ENCODE measurements around the gene BRMS1.
A peak's percentile ranks its signal among the peaks of the same experiment; 100 is the strongest.

BRMS1 gene

GRCh38 chr11:66291706-66292542 lies 53.0 kb downstream of the BRMS1 start, which contains the start of gene TMEM151A:
Gene TMEM151A, plus strand, starts transcription at chr11:66291894. Its CDS starts 120 bp downstream, at chr11:66292014.
- no peak for DNase-seq (ENCODE audit: low spot score)
- TF ChIP-seq, protein P1, sequence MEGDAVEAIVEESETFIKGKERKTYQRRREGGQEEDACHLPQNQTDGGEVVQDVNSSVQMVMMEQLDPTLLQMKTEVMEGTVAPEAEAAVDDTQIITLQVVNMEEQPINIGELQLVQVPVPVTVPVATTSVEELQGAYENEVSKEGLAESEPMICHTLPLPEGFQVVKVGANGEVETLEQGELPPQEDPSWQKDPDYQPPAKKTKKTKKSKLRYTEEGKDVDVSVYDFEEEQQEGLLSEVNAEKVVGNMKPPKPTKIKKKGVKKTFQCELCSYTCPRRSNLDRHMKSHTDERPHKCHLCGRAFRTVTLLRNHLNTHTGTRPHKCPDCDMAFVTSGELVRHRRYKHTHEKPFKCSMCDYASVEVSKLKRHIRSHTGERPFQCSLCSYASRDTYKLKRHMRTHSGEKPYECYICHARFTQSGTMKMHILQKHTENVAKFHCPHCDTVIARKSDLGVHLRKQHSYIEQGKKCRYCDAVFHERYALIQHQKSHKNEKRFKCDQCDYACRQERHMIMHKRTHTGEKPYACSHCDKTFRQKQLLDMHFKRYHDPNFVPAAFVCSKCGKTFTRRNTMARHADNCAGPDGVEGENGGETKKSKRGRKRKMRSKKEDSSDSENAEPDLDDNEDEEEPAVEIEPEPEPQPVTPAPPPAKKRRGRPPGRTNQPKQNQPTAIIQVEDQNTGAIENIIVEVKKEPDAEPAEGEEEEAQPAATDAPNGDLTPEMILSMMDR (IDR thresholded peaks at IDR 0.05), result no peak
- H3K4me3 ChIP-seq, result peak within 1 kb of the TSS; percentile 70
- H3K27ac ChIP-seq, result no peak within 1 kb of the TSS

GRCh38 chr11:66291303-66291705 lies 53.6 kb downstream of the BRMS1 start:
- TF ChIP-seq, protein P1 (IDR thresholded peaks at IDR 0.05), result no peak
- no peak for DNase-seq (ENCODE audit: low spot score)
- H3K27ac ChIP-seq, result no peak overlapping the region
- H3K4me3 ChIP-seq, result peak overlapping the region; percentile 70

GRCh38 chr11:66290330-66290621 lies 54.6 kb downstream of the BRMS1 start:
- DNase-seq (ENCODE audit: low spot score), result no peak
- no peak overlapping the region for H3K27ac ChIP-seq
- H3K4me3 ChIP-seq, result no peak overlapping the region

DNA sequence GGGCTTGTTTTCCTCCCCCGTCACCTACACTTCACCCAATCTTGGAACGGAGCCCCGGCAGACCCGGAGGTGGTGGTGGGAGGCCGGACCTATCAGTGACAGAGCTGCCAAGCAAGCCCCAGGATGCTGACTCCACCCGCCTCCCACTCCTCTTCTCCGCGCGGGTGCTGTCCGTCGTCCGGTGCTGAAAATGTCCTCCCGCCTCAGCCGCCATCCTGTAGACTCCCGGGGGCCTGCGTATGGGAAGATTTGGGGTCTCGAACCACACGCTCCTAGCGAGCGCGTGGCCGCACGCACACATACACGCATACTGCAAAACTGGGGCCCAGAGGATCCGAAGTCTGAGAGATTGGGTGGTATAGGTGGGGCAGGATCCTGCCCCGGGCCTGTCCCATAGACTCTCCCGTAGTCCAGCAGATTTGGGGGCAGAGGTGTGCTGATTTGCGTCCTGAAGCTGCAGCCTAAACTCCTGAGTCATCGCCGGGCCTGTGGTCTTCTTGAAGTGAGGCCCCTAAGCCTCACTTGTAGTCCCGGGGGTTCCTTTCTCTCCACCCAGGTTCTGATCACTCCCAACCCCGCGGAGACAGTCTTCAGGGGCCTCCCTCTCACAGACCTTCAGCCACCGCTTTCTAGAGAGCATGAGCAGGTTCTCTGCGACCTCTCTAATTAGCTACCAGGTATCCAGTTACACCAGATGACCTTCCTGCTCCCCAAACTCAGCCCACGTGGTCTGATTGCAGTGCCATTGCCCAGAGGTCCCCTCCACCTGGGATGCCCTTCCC lies 55.2 kb downstream of the BRMS1 start:
- peak; percentile 87 for DNase-seq (ENCODE audit: low spot score)
- H3K4me3 ChIP-seq, result peak overlapping the region; percentile 87
- peak overlapping the region; percentile 62 to 96 for H3K27ac ChIP-seq
- TF ChIP-seq, protein P1 (IDR thresholded peaks at IDR 0.05), result no peak

More at GRCh38 chr11:66290330-66290621, 54.6 kb downstream of the BRMS1 start:
- TF ChIP-seq, protein P1 (IDR thresholded peaks at IDR 0.05), result no peak

DNA sequence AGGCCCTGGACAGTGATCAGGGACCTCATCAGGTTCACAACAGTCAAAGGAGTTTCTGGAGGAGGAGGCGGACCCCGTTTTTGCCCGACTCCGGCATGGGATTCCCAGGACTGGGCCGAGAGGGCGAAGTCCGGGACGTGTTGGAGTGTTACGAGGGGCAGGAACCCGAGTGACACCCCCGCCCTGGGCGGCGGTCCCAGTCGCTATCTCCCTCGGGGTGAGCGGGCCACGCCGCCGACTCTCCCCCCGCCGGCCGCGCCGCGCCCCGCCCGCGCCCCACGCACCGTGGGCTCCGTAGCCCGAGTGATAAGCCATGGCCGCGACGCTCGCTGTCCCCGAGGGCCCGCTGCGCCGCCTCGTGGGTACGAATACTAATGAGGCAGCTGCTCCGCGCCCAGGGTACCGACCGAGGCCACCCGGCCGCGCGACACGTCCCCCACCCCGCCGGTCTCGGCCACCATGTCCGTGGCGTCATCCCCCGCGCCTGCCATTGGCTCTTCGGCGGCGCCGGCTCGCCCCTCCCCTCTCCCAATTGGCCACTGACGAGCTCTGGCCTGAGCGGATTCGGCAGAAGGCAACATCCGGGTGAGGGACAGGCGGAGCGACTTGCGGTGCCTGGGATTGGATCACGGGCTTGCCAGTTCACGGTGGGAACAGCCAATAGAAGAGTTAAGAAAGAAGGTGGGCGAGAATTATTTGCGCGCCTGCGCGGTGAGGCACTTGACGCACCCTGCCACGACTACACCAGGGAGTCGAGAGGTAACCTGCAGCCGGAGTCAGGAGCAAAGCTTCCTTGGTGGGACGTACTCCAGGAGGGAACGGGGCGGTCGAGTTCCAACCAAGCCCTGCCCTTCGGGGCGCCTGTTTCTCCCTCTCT lies 56.0 kb downstream of the BRMS1 start, which contains the start of gene YIF1A:
TSS of gene YIF1A (minus strand) at position 473 of the 877 bp plus-strand sequence. CDS start at position 315, 158 bp downstream.
- DNase-seq (ENCODE audit: low spot score), result peak; percentile 99
- TF ChIP-seq, protein P1 (IDR thresholded peaks at IDR 0.05), result no peak
- Histone ChIP-seq H3K27ac (peak within 1 kb of the TSS; percentile 92 to 96), H3K4me3 (peak within 1 kb of the TSS; percentile 87)

DNA sequence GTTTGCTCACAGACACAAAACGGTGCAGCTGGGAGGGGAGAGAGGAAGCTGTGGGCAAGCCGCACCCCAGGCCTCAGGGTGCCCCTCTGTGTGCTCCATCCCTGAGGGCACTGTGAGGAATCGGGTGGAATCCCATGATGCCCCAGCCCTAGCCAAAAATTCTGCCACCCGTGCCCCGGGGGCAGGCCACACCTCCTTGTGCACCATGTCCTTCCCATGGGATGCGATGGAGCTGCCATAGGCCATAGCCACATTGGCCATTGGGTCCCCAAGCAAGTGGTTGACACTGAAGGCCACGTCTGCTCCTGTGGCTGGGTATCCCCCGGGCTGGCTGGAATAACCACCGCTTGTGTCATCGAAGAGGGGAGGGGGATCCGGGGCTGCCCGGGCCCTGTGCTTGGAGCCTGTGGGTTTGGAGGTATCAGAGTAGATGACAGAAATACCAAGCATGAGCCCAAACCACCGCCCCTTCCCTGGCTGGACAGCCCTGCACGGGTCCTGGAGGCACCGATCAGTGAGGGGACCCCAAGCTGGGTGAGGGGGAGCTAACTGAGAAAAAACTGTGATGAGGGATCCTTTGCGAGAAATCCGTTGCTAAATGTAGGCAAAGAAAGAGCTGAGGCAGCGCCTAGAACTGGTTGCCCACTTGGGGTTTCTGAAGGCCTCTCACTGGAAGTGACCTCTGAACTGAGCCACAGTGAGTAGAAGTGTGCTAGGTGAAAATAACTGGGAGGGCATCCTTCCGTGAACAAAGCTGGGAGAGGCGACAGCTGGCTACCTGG lies 56.8 kb downstream of the BRMS1 start:
- no peak for DNase-seq (ENCODE audit: low spot score)
- TF ChIP-seq, protein P1 (IDR thresholded peaks at IDR 0.05), result no peak
- H3K4me3 ChIP-seq, result peak overlapping the region; percentile 87
- H3K27ac ChIP-seq, result peak overlapping the region; percentile 92 to 96
